GM12872 (cell line): Measurements from ENCODE around the gene GATAD2B.

Experiments
- TF ChIP-seq, protein P1 (sequence below): IDR thresholded peaks from 3 replicates; pipeline ENCODE4 v1.5.1; 2011; ENCODE audit warnings: low read depth, mild to moderate bottlenecking, low read length, moderate library complexity; ENCODE audit not compliant: insufficient read depth

GATAD2B gene

DNA sequence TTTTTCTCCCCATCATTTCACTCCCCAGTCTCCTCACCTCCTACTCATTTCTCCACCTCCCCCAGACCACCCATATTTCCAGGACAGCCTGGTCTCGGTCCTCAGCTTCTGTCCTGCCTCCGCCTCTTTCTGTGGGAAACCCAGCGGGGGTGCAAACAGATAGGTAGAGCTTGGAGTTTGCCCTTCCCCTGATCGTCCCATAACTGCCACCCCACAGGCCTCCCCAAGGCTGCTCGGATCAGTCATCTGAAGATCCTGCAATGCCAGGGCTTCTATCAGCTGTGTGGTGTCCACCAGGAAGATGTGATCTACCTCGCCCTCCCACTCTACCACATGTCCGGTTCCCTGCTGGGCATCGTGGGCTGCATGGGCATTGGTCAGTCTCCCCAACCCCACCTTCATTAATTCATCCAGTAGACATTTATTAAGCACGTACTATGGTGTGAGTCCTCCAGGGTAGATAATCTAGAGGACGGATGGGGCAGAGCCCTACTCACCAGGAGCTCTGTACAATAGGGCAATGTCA lies 145.9 kb downstream of the GATAD2B start:
- TF ChIP-seq, protein P1, sequence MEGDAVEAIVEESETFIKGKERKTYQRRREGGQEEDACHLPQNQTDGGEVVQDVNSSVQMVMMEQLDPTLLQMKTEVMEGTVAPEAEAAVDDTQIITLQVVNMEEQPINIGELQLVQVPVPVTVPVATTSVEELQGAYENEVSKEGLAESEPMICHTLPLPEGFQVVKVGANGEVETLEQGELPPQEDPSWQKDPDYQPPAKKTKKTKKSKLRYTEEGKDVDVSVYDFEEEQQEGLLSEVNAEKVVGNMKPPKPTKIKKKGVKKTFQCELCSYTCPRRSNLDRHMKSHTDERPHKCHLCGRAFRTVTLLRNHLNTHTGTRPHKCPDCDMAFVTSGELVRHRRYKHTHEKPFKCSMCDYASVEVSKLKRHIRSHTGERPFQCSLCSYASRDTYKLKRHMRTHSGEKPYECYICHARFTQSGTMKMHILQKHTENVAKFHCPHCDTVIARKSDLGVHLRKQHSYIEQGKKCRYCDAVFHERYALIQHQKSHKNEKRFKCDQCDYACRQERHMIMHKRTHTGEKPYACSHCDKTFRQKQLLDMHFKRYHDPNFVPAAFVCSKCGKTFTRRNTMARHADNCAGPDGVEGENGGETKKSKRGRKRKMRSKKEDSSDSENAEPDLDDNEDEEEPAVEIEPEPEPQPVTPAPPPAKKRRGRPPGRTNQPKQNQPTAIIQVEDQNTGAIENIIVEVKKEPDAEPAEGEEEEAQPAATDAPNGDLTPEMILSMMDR = no peak

DNA sequence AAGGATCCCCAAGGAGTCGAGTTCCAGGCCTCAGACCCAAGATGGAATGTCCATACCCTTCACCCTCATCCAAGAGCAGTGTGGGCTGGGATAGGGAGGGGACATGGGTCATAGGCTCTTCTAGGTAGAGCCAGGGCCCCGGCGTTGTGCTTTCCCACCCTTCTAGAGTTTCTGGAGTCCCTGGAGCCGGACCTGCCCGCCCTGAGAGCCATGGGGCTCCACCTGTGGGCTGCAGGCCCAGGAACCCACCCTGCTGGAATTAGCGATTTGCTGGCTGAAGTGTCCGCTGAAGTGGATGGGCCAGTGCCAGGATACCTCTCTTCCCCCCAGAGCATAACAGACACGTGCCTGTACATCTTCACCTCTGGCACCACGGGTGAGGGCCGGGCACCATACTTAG lies 146.4 kb downstream of the GATAD2B start:
- TF ChIP-seq, protein P1 = no peak

DNA sequence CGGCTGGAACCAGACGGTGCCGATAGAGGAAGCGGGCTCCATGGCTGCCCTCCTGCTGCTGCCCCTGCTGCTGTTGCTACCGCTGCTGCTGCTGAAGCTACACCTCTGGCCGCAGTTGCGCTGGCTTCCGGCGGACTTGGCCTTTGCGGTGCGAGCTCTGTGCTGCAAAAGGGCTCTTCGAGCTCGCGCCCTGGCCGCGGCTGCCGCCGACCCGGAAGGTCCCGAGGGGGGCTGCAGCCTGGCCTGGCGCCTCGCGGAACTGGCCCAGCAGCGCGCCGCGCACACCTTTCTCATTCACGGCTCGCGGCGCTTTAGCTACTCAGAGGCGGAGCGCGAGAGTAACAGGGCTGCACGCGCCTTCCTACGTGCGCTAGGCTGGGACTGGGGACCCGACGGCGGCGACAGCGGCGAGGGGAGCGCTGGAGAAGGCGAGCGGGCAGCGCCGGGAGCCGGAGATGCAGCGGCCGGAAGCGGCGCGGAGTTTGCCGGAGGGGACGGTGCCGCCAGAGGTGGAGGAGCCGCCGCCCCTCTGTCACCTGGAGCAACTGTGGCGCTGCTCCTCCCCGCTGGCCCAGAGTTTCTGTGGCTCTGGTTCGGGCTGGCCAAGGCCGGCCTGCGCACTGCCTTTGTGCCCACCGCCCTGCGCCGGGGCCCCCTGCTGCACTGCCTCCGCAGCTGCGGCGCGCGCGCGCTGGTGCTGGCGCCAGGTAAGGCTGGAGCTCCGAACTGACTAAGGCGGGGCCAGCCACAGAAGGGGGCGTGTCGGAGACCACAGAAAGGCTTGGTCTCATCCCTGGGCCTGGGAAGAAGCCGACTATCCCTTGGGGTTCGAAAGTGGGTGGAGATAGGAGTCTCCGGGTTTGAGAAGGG lies 147.1 kb downstream of the GATAD2B start:
- TF ChIP-seq, protein P1 = no peak

DNA sequence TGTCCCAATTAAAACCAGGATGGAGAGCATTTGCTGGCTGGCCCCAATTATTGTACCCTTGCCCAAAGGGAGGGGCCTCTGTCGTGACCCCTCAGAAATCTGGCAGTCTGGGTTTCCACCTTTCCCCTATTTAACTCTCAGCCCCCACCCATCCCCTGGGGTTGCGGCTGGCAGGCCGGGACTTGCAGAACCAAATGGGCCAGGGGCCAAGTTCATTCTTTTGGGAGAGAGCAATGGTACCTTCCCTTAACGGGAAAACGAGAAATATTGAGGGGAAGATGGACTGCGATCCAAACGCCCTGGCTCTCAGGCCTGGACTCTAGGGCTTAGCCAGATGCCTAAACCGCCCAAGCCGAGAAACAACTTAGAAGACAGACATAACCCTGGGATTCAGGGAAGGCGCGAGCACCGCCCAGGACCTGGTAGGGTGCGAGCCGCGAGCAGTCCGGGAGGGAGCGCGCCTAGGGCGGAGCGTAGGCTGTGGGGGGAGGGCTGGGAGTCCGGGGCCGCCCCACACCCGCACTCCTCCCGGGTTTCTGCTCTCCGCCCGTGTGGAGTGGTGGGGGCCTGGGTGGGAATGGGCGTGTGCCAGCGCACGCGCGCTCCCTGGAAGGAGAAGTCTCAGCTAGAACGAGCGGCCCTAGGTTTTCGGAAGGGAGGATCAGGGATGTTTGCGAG lies 147.9 kb downstream of the GATAD2B start, which contains the start of gene SLC27A3:
SLC27A3 (plus strand) TSS at position 628 of the 678 bp plus-strand sequence. CDS start 91 bp downstream, outside the sequence.
- TF ChIP-seq, protein P1 = no peak

DNA sequence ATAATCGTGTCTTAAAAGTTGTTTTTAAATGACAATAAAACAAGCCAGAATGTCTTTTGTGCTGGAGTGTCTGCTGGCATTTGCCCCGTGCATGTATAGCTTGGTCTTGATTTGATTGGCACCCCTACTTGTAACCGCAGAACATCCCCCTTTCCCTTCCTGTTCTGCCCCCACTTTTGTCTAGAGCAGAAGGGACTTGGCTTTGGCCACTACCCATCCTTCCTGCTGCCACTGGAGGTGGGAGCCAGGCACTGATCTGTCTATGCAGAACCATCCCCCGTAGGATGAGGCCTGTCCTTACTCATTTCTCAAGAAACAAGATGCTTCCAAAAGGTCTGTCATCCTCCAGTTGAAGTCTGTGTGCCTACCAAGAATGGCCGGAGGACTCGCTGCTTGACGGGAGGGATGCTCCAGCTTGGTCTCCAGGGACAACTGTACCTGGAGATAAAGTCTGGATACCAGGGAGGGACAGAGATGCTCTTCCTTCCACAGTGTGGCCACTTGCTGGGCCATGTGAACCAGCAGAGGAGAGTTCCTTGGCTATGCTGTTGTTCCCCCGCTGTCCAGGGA lies 148.7 kb downstream of the GATAD2B start:
- TF ChIP-seq, protein P1 = no peak

DNA sequence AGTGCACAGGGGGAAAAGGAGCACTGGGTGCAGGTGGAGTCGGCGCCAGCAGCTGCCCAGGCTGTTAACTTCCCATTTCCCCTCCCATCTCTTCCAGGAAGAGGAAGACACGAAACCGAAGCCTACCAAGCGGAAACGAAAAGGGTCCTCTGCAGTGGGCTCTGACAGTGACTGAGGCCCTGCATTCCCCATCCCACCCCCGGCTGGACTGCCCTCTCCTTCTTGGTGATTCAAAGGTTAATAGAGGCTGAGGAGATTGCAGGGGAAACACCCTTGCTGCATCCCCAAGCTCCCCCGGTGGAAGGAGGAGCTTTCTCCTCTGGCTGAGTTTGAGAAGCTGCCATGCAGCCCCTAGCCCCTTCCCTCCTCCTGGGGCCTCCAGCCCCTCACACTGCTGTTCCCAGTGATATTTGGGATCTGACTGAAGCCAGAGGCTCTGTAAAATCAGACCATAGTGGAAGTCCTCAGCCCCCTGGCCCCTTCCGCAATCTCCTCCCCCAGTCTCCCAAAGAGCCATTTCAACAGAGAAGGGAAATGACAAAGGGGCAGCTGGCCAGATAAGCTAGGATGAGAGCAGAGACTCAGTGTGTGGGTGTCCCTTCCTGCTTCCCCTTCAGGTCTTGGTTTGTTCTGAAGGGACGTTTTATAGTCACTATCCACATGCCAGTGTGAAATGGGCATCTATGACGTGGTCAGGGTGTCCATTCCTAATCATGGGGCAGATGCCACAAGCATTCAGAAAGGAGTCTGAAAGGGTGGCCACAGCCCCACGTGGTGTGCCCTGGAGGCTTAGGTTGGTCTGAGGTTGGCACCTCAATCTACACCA lies 149.5 kb downstream of the GATAD2B start:
- TF ChIP-seq, protein P1 = no peak
